KMS-11 (cell line): ENCODE data around the gene MACROD2.

Experiments
- H2AFZ ChIP-seq: fragments of 200-600 bp; sonication (generic); 2 replicates; pipeline ENCODE4 v1.6.1; 2016; ENCODE audit warnings: antibody characterized with exemption, mixed run types, low read depth
- H3K27ac ChIP-seq: fragments of 200-600 bp; sonication (generic); 2 replicates; pipeline ENCODE4 v1.6.1; 2016; ENCODE audit warnings: mild to moderate bottlenecking, mixed run types
- H3K27me3 ChIP-seq: fragments of 200-600 bp; sonication (generic); 2 replicates; pipeline ENCODE4 v1.6.1; 2017; ENCODE audit warnings: mild to moderate bottlenecking, low read depth, mixed run types, moderate library complexity; ENCODE audit not compliant: insufficient read depth
- H3K36me3 ChIP-seq: fragments of 200-600 bp; sonication (generic); 2 replicates; pipeline ENCODE4 v1.6.1; 2017; ENCODE audit warnings: mild to moderate bottlenecking, mixed run types; ENCODE audit not compliant: insufficient read depth
- H3K4me1 ChIP-seq: fragments of 200-600 bp; sonication (generic); 2 replicates; pipeline ENCODE4 v1.6.1; 2016; ENCODE audit warnings: mild to moderate bottlenecking, low read depth, mixed run types; ENCODE audit not compliant: poor library complexity, severe bottlenecking
- H3K4me2 ChIP-seq: fragments of 200-600 bp; sonication (generic); 2 replicates; pipeline ENCODE4 v1.7.0; 2016; ENCODE audit warnings: mild to moderate bottlenecking, mixed run types
- H3K4me3 ChIP-seq: fragments of 200-600 bp; sonication (generic); IDR thresholded peaks from 2 replicates; pipeline ENCODE4 v1.6.1; 2017; ENCODE audit warnings: low read depth, low read length, mixed read lengths; ENCODE audit not compliant: insufficient read depth
- H3K79me2 ChIP-seq: fragments of 200-600 bp; sonication (generic); 2 replicates; pipeline ENCODE4 v1.6.1; 2016; ENCODE audit warnings: low read depth, mixed run types; ENCODE audit not compliant: insufficient read depth
- H3K9ac ChIP-seq: fragments of 200-600 bp; sonication (generic); 2 replicates; pipeline ENCODE4 v1.6.1; 2016; ENCODE audit warnings: mild to moderate bottlenecking, mixed run types
- H4K20me1 ChIP-seq: fragments of 200-600 bp; sonication (generic); 2 replicates; pipeline ENCODE4 v1.6.1; 2016; ENCODE audit warnings: mild to moderate bottlenecking, mixed run types; ENCODE audit not compliant: insufficient read depth
- CTCF ChIP-seq: fragments of 200-600 bp; sonication (generic); conservative IDR thresholded peaks from 2 replicates; pipeline ENCODE4 v1.6.1; 2017; ENCODE audit warnings: low read depth, mild to moderate bottlenecking, antibody characterized with exemption, low read length, moderate library complexity, mixed read lengths

Gene MACROD2

DNA sequence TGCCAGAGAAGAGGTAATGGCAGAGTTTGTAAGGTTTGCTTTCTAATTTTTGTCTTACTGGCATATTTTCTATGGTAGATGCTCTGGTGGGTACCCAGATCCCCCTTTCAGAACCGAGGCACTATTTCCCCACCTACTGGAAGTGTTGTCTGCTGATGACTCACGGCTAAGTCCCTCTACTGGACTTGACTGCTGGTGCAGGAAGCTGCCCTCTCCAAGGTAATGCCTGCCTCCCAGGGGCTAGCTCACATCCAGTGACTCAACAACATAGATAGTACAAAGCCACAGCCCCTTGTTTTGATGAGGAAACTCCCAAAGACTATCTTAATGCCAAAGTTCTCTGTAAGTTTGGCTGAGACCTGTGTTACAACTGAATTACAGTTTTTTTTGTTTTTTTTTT is 627.5 kb downstream of the MACROD2 start:
- Histone ChIP-seq H3K4me3 (no peak overlapping the region), H4K20me1 (no peaks in the 10 kb centered on the region), H3K36me3 (no peaks in the 10 kb centered on the region), H3K27ac (no peak overlapping the region), H3K4me2 (no peak overlapping the region), H2AFZ (no peak overlapping the region), H3K9ac (no peak overlapping the region), H3K4me1 (no peaks in the 10 kb centered on the region), H3K79me2 (no peaks in the 10 kb centered on the region), H3K27me3 (no peaks in the 10 kb centered on the region)
- no peak for TF ChIP-seq CTCF

- Histone ChIP-seq H3K36me3 (no peaks in the 10 kb centered on the region), H3K9ac (no peak overlapping the region), H2AFZ (no peak overlapping the region), H3K27ac (no peak overlapping the region), H3K4me2 (no peak overlapping the region), H4K20me1 (no peaks in the 10 kb centered on the region), H3K4me1 (no peaks in the 10 kb centered on the region), H3K4me3 (no peak overlapping the region), H3K79me2 (no peaks in the 10 kb centered on the region), H3K27me3 (no peaks in the 10 kb centered on the region)
- TF ChIP-seq CTCF, result no peak
These were observed 635.7 kb downstream of the MACROD2 start for GRCh38 chr20:14631011-14631410.

DNA sequence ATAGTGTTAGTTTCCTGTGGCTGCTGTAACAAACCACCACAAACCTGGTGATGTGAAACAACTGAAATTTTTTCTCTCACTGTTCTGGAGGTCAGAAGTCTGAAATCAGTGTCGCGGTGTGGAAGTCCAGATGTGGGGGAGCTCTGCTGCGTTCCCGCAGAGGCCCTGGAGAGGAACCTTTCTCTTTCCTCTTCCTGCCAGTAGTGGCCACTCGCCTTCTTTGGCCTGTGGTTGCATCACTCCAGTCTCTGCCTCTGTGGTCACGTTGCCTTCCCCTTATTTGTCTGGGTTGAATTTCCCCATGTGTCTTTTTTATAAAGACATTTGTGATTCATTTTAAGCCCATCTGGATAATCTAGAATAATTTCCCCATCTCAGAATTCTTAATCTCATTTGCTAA is 637.6 kb downstream of the MACROD2 start:
- H3K9ac ChIP-seq, result no peak overlapping the region
- no peak for TF ChIP-seq CTCF
- H3K27ac ChIP-seq, result no peak overlapping the region
- H4K20me1 ChIP-seq, result no peaks in the 10 kb centered on the region
- no peak overlapping the region for H3K4me3 ChIP-seq
- H3K79me2 ChIP-seq, result no peaks in the 10 kb centered on the region
- H3K4me1 ChIP-seq, result no peaks in the 10 kb centered on the region
- no peaks in the 10 kb centered on the region for H3K27me3 ChIP-seq
- no peaks in the 10 kb centered on the region for H3K36me3 ChIP-seq
- no peak overlapping the region for H2AFZ ChIP-seq
- no peak overlapping the region for H3K4me2 ChIP-seq

- Histone ChIP-seq H4K20me1 (no peaks in the 10 kb centered on the region), H3K4me1 (no peaks in the 10 kb centered on the region), H3K9ac (no peak overlapping the region), H3K27me3 (no peaks in the 10 kb centered on the region), H3K36me3 (no peaks in the 10 kb centered on the region), H3K4me3 (no peak overlapping the region), H3K4me2 (no peak overlapping the region), H3K27ac (no peak overlapping the region), H3K79me2 (no peaks in the 10 kb centered on the region), H2AFZ (no peak overlapping the region)
- no peak for TF ChIP-seq CTCF
These were observed 638.2 kb downstream of the MACROD2 start for GRCh38 chr20:14633507-14633906.

DNA sequence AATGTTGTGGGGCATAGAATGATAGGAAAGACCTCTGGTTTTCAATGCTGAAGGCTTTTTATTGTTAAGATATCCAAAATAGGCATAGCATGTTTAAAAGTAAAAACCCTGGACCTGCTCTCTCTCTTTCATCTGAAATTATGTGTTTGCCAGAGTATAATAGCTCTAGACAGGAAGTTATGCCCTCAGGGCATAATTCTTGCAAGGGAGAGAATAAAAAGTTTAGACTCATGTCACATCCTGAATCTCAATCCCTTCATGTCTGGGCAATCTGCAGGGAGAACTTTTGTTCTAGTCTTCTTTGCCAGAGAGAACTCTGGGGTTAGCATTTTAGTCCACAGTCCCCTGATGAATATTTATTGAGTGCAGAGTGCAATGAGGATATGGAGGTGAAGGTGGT is 639.3 kb downstream of the MACROD2 start:
- Histone ChIP-seq H3K4me3 (no peak overlapping the region), H3K27me3 (no peaks in the 10 kb centered on the region), H3K4me2 (no peak overlapping the region), H3K9ac (no peak overlapping the region), H3K4me1 (no peaks in the 10 kb centered on the region), H3K79me2 (no peaks in the 10 kb centered on the region), H2AFZ (no peak overlapping the region), H4K20me1 (no peaks in the 10 kb centered on the region), H3K36me3 (no peaks in the 10 kb centered on the region), H3K27ac (no peak overlapping the region)
- no peak for TF ChIP-seq CTCF
